ENCODE measurements around the gene TANGO2. TPM values are rescaled to one million over a fixed set of nuclear protein-coding genes. Genes with fewer than 3 reads are reported as not detected.

TANGO2 gene
- total RNA-seq, 1 experiment from 2014 or later, result 13.9 TPM

DNA sequence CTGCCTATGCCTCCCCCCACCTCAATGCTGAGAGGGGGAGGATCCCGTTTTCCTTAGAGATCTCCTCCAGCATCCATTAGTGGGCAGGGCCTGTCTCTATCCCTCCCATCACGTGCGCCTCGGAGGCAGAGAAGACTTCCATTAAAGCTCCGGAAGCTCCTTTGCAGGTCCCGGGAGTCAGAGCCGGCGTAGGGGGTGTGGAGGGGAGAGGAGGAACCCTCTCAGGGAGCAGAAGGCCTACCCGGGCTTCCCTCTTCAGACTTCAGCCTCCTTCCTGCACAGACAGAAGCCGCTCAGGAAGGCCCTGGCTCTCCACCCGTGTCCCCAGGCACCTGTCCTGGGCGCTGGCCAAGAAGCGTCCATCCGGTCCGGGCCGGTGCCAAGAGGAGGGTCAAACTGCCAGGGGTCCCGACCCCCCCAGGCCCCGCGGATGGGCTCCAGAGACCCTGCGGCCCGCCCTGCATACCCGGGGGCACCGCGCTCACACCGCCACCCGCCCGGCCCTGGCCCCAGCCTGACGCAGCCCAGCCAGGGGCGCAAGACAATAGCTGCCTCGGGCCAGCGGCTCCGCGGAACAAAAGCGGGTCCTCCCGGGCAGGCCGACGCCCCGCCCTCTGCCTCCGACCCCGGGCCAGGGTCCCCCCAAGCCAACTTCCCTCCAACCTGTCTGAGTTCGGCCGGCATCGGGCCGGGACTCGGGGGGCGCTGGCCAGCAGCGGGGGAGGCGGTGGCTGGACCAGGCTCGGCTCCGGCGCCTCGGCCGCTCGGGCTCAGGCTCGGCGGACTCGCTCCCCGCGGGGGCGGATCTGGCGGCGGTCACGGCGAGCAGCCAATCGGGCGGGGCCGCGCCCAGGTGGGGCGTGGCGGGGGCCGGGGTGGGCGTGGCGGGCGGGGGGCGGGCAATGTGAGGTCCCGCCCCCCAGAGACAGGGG is 34.2 kb upstream of the TANGO2 start:
- Mint-ChIP-seq H3K27me3 (ENCODE audit: insufficient read depth, unreplicated experiment) (no peaks in the 10 kb centered on the region), H3K9me3 (ENCODE audit: unreplicated experiment) (no peaks in the 10 kb centered on the region), H3K4me1 (ENCODE audit: insufficient read depth, unreplicated experiment) (peaks cover 10% of the 10 kb centered on the region), H3K4me3 (ENCODE audit: unreplicated experiment) (peak overlapping the region; percentile 57), H3K27ac (ENCODE audit: low read depth, unreplicated experiment) (no peak overlapping the region), H3K36me3 (ENCODE audit: insufficient read depth, unreplicated experiment) (no peaks in the 10 kb centered on the region)
- POLR2A ChIA-PET, result interaction anchor here (0.7 to 1.2 kb wide), 3 partner anchors 29 to 93 kb away, joined by 3 to 9 read pairs (median 4); partner anchors contain the start of gene TANGO2
- CTCF ChIA-PET, result no interaction called here
- peak; percentile 69 for DNase-seq (ENCODE audit: unreplicated experiment)
- TF ChIP-seq, protein P1, sequence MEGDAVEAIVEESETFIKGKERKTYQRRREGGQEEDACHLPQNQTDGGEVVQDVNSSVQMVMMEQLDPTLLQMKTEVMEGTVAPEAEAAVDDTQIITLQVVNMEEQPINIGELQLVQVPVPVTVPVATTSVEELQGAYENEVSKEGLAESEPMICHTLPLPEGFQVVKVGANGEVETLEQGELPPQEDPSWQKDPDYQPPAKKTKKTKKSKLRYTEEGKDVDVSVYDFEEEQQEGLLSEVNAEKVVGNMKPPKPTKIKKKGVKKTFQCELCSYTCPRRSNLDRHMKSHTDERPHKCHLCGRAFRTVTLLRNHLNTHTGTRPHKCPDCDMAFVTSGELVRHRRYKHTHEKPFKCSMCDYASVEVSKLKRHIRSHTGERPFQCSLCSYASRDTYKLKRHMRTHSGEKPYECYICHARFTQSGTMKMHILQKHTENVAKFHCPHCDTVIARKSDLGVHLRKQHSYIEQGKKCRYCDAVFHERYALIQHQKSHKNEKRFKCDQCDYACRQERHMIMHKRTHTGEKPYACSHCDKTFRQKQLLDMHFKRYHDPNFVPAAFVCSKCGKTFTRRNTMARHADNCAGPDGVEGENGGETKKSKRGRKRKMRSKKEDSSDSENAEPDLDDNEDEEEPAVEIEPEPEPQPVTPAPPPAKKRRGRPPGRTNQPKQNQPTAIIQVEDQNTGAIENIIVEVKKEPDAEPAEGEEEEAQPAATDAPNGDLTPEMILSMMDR (IDR thresholded peaks at IDR 0.05; ENCODE audit: unreplicated experiment), result no peak
- BruUV-seq (replicated peaks), result TSS peak; percentile 43
- intact Hi-C loops (cut with micrococcal nuclease), result no loop called here

DNA sequence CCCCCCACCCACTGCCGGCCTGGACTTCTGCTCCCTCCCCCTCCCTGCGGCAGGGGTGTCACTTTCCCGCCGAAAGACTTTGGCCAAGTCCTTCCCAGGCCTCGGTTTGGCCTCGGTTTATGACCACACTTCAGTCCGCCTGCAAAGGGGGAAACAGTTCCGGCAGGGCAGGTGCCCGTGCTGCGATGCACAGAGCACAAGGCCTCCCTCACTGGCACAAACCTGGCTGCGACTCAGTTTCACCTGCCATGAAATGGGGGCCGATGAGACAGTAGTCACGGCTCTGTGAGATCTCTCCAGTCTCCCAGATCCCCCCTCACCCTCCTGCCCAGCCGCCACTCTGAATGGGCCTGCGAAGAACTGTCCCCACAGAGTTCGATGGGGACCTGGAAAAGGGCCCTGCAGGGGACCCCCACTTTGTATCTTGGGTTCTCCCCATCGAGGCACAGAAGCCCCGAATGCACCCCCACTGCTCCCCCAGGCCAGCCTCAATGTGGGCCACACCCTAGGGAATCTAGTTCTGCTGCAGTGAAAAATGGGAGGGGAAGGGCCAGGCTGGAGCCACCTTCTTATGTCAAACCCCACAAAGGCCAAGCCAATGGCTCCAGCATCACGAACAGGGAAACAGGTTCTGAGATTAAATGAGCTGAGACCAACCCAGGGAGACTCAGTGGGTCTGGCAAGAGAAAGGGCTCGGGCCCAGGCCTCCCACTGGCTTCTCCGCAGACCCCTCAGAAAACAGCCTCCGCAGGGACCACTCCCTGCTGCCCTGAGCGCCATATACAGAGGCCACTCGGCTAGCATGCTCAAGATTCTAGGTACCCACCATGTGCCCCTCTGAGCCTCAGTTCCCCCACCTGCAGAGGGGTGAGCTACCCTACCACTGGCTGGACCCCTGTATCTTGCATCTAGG is 33.3 kb upstream of the TANGO2 start:
- Mint-ChIP-seq H3K9me3 (ENCODE audit: unreplicated experiment) (no peaks in the 10 kb centered on the region), H3K27ac (ENCODE audit: low read depth, unreplicated experiment) (no peak overlapping the region), H3K4me1 (ENCODE audit: insufficient read depth, unreplicated experiment) (peaks cover 10% of the 10 kb centered on the region), H3K36me3 (ENCODE audit: insufficient read depth, unreplicated experiment) (no peaks in the 10 kb centered on the region), H3K27me3 (ENCODE audit: insufficient read depth, unreplicated experiment) (no peaks in the 10 kb centered on the region), H3K4me3 (ENCODE audit: unreplicated experiment) (no peak overlapping the region)
- DNase-seq (ENCODE audit: unreplicated experiment), result no peak
- POLR2A ChIA-PET, result no interaction called here
- CTCF ChIA-PET, result interaction anchor here (0.8 to 1.1 kb wide), 2 partner anchors 12 to 17 kb away, joined by 3 to 4 read pairs; no protein-coding TSS in a partner anchor
- intact Hi-C loops (cut with micrococcal nuclease), result no loop called here
- no TSS peak for BruUV-seq (replicated peaks)
- TF ChIP-seq, protein P1 (IDR thresholded peaks at IDR 0.05; ENCODE audit: unreplicated experiment), result no peak

DNA sequence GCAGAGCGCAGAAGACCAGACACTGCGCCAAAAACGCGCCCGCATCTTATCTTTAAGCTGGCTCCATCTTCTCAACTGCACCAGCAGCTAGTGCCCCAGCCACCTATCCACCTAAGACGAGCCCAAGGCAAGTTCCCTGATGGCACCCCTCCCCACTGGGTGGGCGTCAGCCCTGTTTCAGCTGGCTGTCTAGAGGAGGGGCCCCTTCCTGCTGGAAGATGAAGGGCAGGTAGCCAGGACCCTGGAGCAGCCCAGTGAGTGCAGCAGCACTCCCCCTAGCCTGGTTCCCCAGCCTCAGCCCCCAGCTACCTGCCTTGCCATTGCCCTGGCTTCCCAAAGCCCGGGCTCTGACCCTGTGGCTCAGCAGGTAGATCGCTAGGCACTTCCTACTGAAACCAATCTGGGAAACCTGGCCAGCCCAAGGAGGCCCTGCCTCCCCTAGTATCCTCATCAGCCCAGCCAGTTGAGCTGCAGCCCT is 32.5 kb upstream of the TANGO2 start:
- H3K4me3 Mint-ChIP-seq (ENCODE audit: unreplicated experiment), result no peak overlapping the region
- H3K27me3 Mint-ChIP-seq (ENCODE audit: insufficient read depth, unreplicated experiment), result no peaks in the 10 kb centered on the region
- TF ChIP-seq, protein P1 (IDR thresholded peaks at IDR 0.05; ENCODE audit: unreplicated experiment), result no peak
- no peak for DNase-seq (ENCODE audit: unreplicated experiment)
- peaks cover 10% of the 10 kb centered on the region for H3K4me1 Mint-ChIP-seq (ENCODE audit: insufficient read depth, unreplicated experiment)
- intact Hi-C loops (cut with micrococcal nuclease), result no loop called here
- POLR2A ChIA-PET, result no interaction called here
- no peak overlapping the region for H3K27ac Mint-ChIP-seq (ENCODE audit: low read depth, unreplicated experiment)
- no peaks in the 10 kb centered on the region for H3K9me3 Mint-ChIP-seq (ENCODE audit: unreplicated experiment)
- CTCF ChIA-PET, result interaction anchor here (0.8 to 1.1 kb wide), 2 partner anchors 11 to 18 kb away, joined by 3 to 4 read pairs; no protein-coding TSS in a partner anchor
- no peaks in the 10 kb centered on the region for H3K36me3 Mint-ChIP-seq (ENCODE audit: insufficient read depth, unreplicated experiment)
- no TSS peak for BruUV-seq (replicated peaks)
